Suppressor macrophage treated with lipopolysaccharide for 4 hours (primary cell): ENCODE measurements around the gene PINLYP.

Experiments used
- DNase-seq: peaks from one replicate; pipeline ENCODE4 v3.0.0-alpha.2; 2020

Gene PINLYP

GRCh38 chr19:43551399-43552197 is 24.0 kb upstream of the PINLYP start:
- no peak for DNase-seq

GRCh38 chr19:43552198-43552450 is 23.5 kb upstream of the PINLYP start:
- DNase-seq = no peak

DNA sequence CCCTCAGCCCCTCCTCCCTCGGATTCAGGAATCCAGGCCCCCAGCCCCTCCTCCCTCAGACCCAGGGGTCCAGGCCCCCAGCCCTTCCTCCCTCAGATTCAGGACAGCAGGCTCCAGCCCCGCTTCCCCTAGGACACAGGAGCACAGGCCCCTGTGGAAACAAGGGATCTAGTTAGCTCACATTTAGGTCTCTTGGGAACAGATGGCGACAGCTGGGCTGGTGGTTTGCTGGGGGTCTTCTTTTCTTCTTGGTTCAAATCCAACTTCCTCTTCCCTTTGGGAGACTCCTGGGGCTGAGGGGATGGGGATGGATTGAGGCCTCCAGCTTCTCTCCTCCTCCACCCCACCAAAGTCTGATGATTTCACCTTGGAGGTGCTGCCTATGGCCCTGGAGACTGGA is 23.0 kb upstream of the PINLYP start:
- no peak for DNase-seq

DNA sequence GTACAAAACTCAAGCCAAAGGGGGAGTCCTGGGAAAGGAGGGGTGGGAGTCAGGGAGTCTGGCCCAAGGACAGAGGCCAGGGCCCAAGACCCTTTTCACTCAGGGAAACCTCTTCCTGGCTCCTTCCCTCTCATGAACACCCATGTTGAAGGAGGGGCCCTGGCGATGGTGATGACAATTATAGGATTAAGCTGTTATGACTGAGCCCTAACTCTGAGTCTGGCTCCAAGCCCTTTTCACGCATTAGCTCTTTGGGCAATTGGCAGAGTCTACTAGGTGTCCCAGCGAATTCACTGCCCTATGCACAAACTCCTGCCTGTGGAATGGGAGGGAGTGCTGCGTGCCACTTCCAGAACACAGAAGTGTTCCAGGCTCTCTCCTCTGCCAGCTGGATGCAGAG is 21.9 kb upstream of the PINLYP start:
- DNase-seq = no peak

DNA sequence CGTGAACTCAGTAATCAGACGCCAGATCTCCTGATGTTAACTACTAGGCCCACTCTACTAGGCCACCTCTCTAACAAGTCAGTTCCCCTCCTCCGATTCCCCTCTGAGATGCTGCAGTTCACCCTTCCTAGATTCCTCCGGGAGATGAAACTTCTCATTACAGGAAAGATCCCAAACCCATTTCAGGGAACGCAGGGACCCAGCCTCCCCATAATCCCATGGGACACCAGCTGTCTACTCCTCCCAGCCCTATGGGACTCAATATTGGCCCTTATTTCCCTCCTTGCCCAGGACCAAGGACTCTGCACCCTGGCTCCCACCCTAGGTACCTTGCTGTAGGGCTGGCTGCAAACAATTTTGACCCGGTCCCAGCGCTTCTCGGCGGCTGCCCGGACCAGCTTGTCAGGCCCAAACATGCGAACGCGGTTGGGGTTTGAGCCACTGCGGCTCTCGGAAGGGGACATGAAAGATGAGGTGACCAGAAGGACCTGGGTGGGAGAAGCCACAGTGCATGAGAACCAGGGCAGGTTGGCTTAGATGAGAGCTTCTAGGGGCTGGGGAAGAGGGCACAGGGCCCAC is 21.2 kb upstream of the PINLYP start:
- DNase-seq = no peak

GRCh38 chr19:43555185-43555770 is 20.3 kb upstream of the PINLYP start:
- peak; percentile 83 for DNase-seq

GRCh38 chr19:43560687-43561086 is 14.9 kb upstream of the PINLYP start:
- DNase-seq = peak; percentile 49

GRCh38 chr19:43561139-43561970 is 14.2 kb upstream of the PINLYP start:
- DNase-seq = no peak

DNA sequence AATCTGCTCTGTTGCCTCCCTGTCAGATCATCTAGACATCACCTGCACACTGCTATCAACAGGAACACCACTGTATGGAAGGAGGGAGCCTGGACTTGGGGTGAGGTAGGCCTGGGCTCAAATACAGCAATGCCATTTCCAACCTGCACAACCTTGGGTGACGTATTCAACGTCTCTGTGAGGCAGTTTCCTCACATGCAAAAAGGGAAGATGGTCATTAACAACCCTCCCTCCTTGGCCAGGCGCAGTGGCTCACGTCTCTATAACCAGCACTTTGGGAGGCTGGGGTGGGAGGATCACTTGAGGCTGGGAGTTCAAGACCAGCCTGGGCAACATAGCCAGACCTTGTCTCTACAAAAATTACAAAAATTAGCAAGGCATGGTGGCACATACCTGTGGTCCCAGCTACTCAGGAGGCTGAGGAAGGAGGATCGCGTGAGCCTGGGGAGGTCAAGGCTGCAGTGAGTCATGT is 13.3 kb upstream of the PINLYP start:
- no peak for DNase-seq

DNA sequence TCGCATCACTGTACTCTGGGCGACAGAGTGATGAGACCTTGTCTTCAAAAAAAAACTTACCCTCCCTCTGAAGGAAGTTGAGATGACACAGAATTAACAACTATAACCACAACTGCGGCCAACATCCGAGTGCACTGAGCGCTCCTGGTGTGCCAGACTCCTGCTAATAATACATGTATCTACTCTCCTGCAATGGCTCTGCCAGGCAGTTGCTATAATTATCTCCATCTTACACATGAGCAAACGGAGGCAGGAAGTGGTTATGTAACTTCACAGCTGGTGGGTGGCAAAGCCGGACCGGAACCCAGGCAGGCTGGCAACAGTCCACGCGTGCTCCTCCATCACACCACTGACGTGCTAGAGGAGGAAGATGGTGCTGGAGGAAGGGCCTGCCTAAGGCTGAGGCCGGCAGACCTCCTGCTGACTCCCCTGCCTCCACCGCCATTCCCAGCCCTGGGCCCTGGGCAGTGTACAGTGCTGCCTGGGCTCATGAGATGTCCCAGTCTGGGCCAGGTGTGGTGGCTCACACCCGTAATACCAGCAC is 12.8 kb upstream of the PINLYP start:
- peak; percentile 82 for DNase-seq

DNA sequence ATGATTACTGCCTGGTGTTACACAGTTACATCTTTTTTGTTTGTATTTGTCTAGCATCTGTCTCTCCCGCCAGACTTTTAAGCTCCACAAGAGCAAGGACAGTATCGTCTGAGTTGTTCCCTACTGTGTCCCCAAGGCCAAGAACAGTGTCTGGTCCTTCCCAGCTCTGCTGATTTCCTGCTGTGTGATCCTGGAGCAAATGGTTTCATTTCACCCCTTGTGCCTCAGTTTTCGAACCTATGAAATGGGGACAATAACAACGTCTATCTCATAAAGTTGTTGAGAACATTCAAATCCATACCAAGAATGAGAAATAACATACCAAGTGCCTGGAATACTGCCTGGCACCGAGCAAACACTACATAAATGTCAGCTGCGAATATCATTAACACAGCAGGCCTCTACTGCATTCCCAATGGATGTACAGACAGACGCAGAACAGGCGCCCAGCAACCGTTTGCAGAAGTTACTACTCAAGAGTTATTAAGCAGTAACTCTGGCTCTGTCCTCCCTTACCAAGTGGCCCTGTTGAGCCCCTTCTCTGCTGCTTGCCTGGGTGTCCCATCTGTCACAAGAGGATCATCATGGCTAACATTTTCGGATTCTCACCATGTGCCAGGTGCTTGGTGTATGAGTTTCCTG is 11.7 kb upstream of the PINLYP start:
- no peak for DNase-seq

GRCh38 chr19:43564800-43565199 is 10.8 kb upstream of the PINLYP start:
- DNase-seq = no peak

DNA sequence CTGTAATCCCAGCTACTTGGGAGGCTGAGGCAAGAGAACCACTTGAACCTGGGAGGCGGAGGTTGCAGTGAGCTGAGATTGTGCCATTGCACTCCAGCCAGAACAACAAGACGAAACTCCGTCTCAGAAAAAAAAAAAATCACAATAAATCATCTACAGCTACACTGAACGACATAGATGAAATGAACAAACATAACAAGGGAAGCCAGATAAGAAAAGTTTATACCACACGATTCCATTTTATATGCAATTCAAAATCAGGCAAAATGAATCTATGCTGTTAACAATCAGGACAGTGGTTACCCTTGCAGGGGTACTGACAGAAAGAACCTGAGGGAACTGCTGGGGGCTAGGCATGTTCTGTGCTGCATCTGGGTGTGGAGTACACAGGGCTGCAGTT is 5.9 kb upstream of the PINLYP start:
- no peak for DNase-seq

GRCh38 chr19:43570174-43570791 is 5.3 kb upstream of the PINLYP start:
- no peak for DNase-seq

DNA sequence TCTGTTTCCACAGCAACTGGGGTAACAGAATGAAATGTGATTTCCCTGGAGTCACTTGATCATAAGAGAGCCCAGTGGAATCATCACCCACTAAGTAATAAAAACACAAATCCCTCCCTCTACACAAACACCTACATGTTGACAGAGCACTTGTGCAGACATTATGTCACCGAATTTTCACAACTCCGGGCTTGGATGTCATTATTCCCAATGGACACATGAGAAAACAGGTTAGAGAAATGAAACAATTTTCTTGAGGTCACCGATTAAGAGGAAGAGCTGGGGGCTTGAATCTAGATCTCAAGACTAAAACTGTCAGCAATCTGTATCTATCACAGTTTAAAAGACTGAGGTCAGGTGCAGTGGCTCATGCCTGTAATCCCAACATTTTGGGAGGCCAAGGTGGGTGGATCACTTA is 3.4 kb upstream of the PINLYP start:
- DNase-seq = peak; percentile 37

GRCh38 chr19:43574424-43575155 is 1.0 kb upstream of the PINLYP start:
- no peak for DNase-seq

GRCh38 chr19:43575955-43576878 is 616 bp downstream of the PINLYP start:
- no peak for DNase-seq

- DNase-seq = no peak
These were observed 3.2 kb downstream of the PINLYP start for GRCh38 chr19:43578787-43579186.

GRCh38 chr19:43581467-43581866 is 5.9 kb downstream of the PINLYP start:
- DNase-seq = no peak

GRCh38 chr19:43582495-43582894 is 6.9 kb downstream of the PINLYP start:
- DNase-seq = no peak
